Measurements from ENCODE around the gene FAM98C. TPM values are rescaled to one million over a fixed set of nuclear protein-coding genes. Genes with fewer than 3 reads are reported as not detected.

FAM98C gene
- total RNA-seq, 1 experiment from 2014 or later = 10.2 TPM

DNA sequence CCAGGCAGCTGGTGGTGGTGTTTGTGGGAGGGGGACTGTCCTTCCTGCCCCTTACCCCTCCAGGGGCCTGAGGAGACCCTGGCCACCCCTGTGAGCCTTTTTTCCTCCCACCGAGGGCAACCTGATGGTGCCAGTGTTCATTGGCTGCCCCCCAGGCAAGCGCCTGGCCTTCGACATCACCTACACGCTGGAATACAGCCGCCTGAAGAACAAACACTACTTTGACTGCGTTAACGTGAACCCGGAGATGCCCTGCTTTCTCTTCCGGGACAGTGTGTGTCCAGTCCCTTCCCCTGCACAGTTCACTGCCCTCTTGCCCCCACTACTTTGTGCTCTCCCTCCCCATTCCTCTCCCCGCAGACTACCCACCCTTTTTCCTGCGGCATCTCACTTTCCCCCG is 35.9 kb upstream of the FAM98C start:
- peaks cover 35% of the 10 kb centered on the region for H3K27me3 Mint-ChIP-seq (ENCODE audit: low read depth)
- DNase-seq (ENCODE audit: low spot score) (no peak), ATAC-seq (no peak)
- no peaks in the 10 kb centered on the region for H3K4me1 Mint-ChIP-seq
- ChIA-PET CTCF (no interaction called here), POLR2A (no interaction called here)
- H3K4me3 Mint-ChIP-seq = no peak overlapping the region
- no peaks in the 10 kb centered on the region for H3K36me3 Mint-ChIP-seq
- no peak for TF ChIP-seq TP53 (CRISPR knock-in tag; IDR thresholded peaks at IDR 0.05)
- no peak for TF ChIP-seq CBFB (CRISPR knock-in tag; IDR thresholded peaks at IDR 0.05; ENCODE audit: low read depth)
- TF ChIP-seq, protein P1, sequence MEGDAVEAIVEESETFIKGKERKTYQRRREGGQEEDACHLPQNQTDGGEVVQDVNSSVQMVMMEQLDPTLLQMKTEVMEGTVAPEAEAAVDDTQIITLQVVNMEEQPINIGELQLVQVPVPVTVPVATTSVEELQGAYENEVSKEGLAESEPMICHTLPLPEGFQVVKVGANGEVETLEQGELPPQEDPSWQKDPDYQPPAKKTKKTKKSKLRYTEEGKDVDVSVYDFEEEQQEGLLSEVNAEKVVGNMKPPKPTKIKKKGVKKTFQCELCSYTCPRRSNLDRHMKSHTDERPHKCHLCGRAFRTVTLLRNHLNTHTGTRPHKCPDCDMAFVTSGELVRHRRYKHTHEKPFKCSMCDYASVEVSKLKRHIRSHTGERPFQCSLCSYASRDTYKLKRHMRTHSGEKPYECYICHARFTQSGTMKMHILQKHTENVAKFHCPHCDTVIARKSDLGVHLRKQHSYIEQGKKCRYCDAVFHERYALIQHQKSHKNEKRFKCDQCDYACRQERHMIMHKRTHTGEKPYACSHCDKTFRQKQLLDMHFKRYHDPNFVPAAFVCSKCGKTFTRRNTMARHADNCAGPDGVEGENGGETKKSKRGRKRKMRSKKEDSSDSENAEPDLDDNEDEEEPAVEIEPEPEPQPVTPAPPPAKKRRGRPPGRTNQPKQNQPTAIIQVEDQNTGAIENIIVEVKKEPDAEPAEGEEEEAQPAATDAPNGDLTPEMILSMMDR (IDR thresholded peaks at IDR 0.05) = no peak
- TF ChIP-seq, protein P2, sequence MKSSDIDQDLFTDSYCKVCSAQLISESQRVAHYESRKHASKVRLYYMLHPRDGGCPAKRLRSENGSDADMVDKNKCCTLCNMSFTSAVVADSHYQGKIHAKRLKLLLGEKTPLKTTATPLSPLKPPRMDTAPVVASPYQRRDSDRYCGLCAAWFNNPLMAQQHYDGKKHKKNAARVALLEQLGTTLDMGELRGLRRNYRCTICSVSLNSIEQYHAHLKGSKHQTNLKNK (CRISPR knock-in tag; IDR thresholded peaks at IDR 0.05) = no peak
- no peak for TF ChIP-seq ZNF138 (CRISPR knock-in tag; conservative IDR thresholded peaks at IDR 0.05)
- no peak for TF ChIP-seq NFYB (CRISPR knock-in tag; conservative IDR thresholded peaks at IDR 0.05; ENCODE audit: low read depth)
- TF ChIP-seq ZNF671 (CRISPR knock-in tag; IDR thresholded peaks at IDR 0.05) = no peak
- TF ChIP-seq ZNF416 (CRISPR knock-in tag; IDR thresholded peaks at IDR 0.05) = no peak
- no peak for TF ChIP-seq JUN (CRISPR knock-in tag; IDR thresholded peaks at IDR 0.05)
- TF ChIP-seq OVOL2 (CRISPR knock-in tag; IDR thresholded peaks at IDR 0.05; ENCODE audit: borderline replicate concordance) = no peak
- TF ChIP-seq, protein P3, sequence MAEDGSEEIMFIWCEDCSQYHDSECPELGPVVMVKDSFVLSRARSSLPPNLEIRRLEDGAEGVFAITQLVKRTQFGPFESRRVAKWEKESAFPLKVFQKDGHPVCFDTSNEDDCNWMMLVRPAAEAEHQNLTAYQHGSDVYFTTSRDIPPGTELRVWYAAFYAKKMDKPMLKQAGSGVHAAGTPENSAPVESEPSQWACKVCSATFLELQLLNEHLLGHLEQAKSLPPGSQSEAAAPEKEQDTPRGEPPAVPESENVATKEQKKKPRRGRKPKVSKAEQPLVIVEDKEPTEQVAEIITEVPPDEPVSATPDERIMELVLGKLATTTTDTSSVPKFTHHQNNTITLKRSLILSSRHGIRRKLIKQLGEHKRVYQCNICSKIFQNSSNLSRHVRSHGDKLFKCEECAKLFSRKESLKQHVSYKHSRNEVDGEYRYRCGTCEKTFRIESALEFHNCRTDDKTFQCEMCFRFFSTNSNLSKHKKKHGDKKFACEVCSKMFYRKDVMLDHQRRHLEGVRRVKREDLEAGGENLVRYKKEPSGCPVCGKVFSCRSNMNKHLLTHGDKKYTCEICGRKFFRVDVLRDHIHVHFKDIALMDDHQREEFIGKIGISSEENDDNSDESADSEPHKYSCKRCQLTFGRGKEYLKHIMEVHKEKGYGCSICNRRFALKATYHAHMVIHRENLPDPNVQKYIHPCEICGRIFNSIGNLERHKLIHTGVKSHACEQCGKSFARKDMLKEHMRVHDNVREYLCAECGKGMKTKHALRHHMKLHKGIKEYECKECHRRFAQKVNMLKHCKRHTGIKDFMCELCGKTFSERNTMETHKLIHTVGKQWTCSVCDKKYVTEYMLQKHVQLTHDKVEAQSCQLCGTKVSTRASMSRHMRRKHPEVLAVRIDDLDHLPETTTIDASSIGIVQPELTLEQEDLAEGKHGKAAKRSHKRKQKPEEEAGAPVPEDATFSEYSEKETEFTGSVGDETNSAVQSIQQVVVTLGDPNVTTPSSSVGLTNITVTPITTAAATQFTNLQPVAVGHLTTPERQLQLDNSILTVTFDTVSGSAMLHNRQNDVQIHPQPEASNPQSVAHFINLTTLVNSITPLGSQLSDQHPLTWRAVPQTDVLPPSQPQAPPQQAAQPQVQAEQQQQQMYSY (CRISPR knock-in tag; IDR thresholded peaks at IDR 0.05) = no peak
- no peak for TF ChIP-seq CREB1 (CRISPR knock-in tag; IDR thresholded peaks at IDR 0.05)
- H3K9me3 Mint-ChIP-seq = no peaks in the 10 kb centered on the region
- H3K27ac Mint-ChIP-seq = no peak overlapping the region

DNA sequence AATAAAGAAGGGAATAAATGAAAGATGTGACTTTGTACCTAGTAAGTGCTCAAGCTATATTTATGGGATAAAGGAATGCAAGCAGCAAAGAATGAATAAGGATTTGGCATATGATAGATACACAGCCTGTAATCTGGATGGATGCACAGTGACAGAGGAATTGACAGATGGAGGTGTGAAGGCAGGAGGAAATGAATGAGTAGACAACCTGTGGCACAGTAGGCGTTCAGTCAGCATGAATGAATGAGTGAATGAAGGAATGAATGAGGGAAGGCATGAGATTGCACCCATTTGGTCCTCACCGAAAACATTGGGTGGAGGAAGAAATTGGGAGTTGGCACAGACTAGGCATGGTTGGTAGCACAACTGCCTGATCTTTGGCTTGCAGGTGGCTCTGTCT is 33.3 kb upstream of the FAM98C start:
- CTCF ChIA-PET = no interaction called here

More for the DNA sequence above, 33.3 kb upstream of the FAM98C start:
- DNase-seq (ENCODE audit: low spot score) = no peak
- Mint-ChIP-seq H3K4me3 (no peak overlapping the region), H3K9me3 (no peaks in the 10 kb centered on the region), H3K4me1 (no peaks in the 10 kb centered on the region), H3K27ac (no peak overlapping the region), H3K27me3 (ENCODE audit: low read depth) (peaks cover 33% of the 10 kb centered on the region), H3K36me3 (no peaks in the 10 kb centered on the region)
- POLR2A ChIA-PET = no interaction called here
- TF ChIP-seq, protein P4, sequence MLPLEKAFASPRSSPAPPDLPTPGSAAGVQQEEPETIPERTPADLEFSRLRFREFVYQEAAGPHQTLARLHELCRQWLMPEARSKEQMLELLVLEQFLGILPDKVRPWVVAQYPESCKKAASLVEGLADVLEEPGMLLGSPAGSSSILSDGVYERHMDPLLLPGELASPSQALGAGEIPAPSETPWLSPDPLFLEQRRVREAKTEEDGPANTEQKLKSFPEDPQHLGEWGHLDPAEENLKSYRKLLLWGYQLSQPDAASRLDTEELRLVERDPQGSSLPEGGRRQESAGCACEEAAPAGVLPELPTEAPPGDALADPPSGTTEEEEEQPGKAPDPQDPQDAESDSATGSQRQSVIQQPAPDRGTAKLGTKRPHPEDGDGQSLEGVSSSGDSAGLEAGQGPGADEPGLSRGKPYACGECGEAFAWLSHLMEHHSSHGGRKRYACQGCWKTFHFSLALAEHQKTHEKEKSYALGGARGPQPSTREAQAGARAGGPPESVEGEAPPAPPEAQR (CRISPR knock-in tag; IDR thresholded peaks at IDR 0.05) = no peak
- TF ChIP-seq, protein P5, sequence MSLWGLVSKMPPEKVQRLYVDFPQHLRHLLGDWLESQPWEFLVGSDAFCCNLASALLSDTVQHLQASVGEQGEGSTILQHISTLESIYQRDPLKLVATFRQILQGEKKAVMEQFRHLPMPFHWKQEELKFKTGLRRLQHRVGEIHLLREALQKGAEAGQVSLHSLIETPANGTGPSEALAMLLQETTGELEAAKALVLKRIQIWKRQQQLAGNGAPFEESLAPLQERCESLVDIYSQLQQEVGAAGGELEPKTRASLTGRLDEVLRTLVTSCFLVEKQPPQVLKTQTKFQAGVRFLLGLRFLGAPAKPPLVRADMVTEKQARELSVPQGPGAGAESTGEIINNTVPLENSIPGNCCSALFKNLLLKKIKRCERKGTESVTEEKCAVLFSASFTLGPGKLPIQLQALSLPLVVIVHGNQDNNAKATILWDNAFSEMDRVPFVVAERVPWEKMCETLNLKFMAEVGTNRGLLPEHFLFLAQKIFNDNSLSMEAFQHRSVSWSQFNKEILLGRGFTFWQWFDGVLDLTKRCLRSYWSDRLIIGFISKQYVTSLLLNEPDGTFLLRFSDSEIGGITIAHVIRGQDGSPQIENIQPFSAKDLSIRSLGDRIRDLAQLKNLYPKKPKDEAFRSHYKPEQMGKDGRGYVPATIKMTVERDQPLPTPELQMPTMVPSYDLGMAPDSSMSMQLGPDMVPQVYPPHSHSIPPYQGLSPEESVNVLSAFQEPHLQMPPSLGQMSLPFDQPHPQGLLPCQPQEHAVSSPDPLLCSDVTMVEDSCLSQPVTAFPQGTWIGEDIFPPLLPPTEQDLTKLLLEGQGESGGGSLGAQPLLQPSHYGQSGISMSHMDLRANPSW (CRISPR knock-in tag; conservative IDR thresholded peaks at IDR 0.05; ENCODE audit: low read depth) = no peak
- TF ChIP-seq, protein P6, sequence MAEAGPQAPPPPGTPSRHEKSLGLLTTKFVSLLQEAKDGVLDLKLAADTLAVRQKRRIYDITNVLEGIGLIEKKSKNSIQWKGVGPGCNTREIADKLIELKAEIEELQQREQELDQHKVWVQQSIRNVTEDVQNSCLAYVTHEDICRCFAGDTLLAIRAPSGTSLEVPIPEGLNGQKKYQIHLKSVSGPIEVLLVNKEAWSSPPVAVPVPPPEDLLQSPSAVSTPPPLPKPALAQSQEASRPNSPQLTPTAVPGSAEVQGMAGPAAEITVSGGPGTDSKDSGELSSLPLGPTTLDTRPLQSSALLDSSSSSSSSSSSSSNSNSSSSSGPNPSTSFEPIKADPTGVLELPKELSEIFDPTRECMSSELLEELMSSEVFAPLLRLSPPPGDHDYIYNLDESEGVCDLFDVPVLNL (CRISPR knock-in tag; IDR thresholded peaks at IDR 0.05; ENCODE audit: borderline replicate concordance, low read depth) = no peak
- TF ChIP-seq SMAD4 (CRISPR knock-in tag; IDR thresholded peaks at IDR 0.05) = no peak
- no peak for TF ChIP-seq ESRRA (CRISPR knock-in tag; IDR thresholded peaks at IDR 0.05; ENCODE audit: borderline replicate concordance)
- TF ChIP-seq ELF4 (CRISPR knock-in tag; IDR thresholded peaks at IDR 0.05; ENCODE audit: low read depth) = no peak
- TF ChIP-seq, protein P7, sequence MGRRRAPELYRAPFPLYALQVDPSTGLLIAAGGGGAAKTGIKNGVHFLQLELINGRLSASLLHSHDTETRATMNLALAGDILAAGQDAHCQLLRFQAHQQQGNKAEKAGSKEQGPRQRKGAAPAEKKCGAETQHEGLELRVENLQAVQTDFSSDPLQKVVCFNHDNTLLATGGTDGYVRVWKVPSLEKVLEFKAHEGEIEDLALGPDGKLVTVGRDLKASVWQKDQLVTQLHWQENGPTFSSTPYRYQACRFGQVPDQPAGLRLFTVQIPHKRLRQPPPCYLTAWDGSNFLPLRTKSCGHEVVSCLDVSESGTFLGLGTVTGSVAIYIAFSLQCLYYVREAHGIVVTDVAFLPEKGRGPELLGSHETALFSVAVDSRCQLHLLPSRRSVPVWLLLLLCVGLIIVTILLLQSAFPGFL (CRISPR knock-in tag; IDR thresholded peaks at IDR 0.05; ENCODE audit: borderline replicate concordance) = no peak
- no peak for TF ChIP-seq NFE2L1 (CRISPR knock-in tag; IDR thresholded peaks at IDR 0.05)
- no peak for TF ChIP-seq IRF2 (CRISPR knock-in tag; IDR thresholded peaks at IDR 0.05; ENCODE audit: borderline replicate concordance, low read depth)
- TF ChIP-seq, protein P8, sequence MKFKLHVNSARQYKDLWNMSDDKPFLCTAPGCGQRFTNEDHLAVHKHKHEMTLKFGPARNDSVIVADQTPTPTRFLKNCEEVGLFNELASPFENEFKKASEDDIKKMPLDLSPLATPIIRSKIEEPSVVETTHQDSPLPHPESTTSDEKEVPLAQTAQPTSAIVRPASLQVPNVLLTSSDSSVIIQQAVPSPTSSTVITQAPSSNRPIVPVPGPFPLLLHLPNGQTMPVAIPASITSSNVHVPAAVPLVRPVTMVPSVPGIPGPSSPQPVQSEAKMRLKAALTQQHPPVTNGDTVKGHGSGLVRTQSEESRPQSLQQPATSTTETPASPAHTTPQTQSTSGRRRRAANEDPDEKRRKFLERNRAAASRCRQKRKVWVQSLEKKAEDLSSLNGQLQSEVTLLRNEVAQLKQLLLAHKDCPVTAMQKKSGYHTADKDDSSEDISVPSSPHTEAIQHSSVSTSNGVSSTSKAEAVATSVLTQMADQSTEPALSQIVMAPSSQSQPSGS (CRISPR knock-in tag; IDR thresholded peaks at IDR 0.05; ENCODE audit: borderline replicate concordance, low read depth) = no peak
- no peak for ATAC-seq

Data from WTC11 (cell line).